H1 (cell line): ENCODE data around the gene LILRB4. TPM values are rescaled to one million over a fixed set of nuclear protein-coding genes. Genes with fewer than 3 reads are reported as not detected.

Experiments
- CTCF ChIA-PET: fragments of 300-600 bp; sonication (Branson Sonifier 250); formaldehyde crosslinking; loops from one replicate; lab custom pipeline; 2021; ENCODE audit not compliant: partially characterized antibody; lab: Charles Lee
- POLR2A ChIA-PET: fragments of 300-600 bp; sonication (Branson Sonifier 250); formaldehyde crosslinking; loops from one replicate; lab custom pipeline; 2021; ENCODE audit warnings: inconsistent platforms; ENCODE audit not compliant: partially characterized antibody; lab: Charles Lee
- DNase-seq, 2 experiments: peaks; one replicate each; pipeline versions ENCODE4 v3.0.0 to v3.0.0-alpha.2; 2010 to 2022; ENCODE audit warnings: low spot score in 2 of 2, low read depth in 1 of 2, mixed read lengths in 1 of 2
- FAIRE-seq: peaks from 2 replicates; lab custom pipeline; 2011; peaks lifted over from hg19 to GRCh38; lab: Jason Lieb, UNC
- H2AFZ ChIP-seq: 2 replicates; pipeline ENCODE4 v1.8.1; 2012; ENCODE audit warnings: low read length, inconsistent platforms
- H2AK5ac ChIP-seq: 2 replicates; pipeline ENCODE4 v1.6.1; 2013; ENCODE audit warnings: low read depth, low read length
- H2BK120ac ChIP-seq: replicated peaks from 2 replicates; pipeline ENCODE3; 2013; ENCODE audit warnings: low read depth, low read length, inconsistent platforms
- H2BK12ac ChIP-seq: 2 replicates; pipeline ENCODE4 v1.6.1; 2013; ENCODE audit warnings: low read depth, low read length
- H2BK15ac ChIP-seq: 2 replicates; pipeline ENCODE4 v1.6.1; 2013; ENCODE audit warnings: low read length
- H2BK20ac ChIP-seq: 2 replicates; pipeline ENCODE4 v1.6.1; 2013; ENCODE audit warnings: low read length
- H2BK5ac ChIP-seq: 2 replicates; pipeline ENCODE4 v1.6.1; 2013; ENCODE audit warnings: low read depth, low read length
- H3K14ac ChIP-seq: 2 replicates; pipeline ENCODE4 v1.6.1; 2013; ENCODE audit warnings: inconsistent platforms; ENCODE audit not compliant: insufficient read length
- H3K18ac ChIP-seq: 2 replicates; pipeline ENCODE4 v1.6.1; 2013; ENCODE audit warnings: low read length; ENCODE audit errors: extremely low read depth
- H3K23ac ChIP-seq: 2 replicates; pipeline ENCODE4 v1.6.1; 2013; ENCODE audit warnings: inconsistent platforms; ENCODE audit not compliant: insufficient read length
- H3K23me2 ChIP-seq: 2 replicates; pipeline ENCODE4 v1.6.1; 2013; ENCODE audit warnings: low read depth, low read length
- H3K27ac ChIP-seq: 2 replicates; pipeline ENCODE4 v1.6.1; 2011; ENCODE audit warnings: low read depth, low read length, inconsistent platforms
- H3K27me3 ChIP-seq, 4 experiments: replicated peaks in 1 of 4; 1 replicate in 1 of 4; 2 replicates in 3 of 4; pipeline versions ENCODE4 v1.6.1 to v1.8.1; 2011 to 2013; ENCODE audit warnings: low read length in 3 of 4, mild to moderate bottlenecking in 3 of 4, inconsistent platforms in 2 of 4, mixed read lengths in 2 of 4, moderate library complexity in 1 of 4; ENCODE audit not compliant: control insufficient read depth in 3 of 4, insufficient read depth in 3 of 4; ENCODE audit errors: extremely low read depth in 1 of 4
- H3K36me3 ChIP-seq, 4 experiments: 2 replicates each; pipeline versions ENCODE4 v1.6.1 to v1.8.1; 2011 to 2013; ENCODE audit warnings: mild to moderate bottlenecking in 4 of 4, low read length in 3 of 4, moderate library complexity in 2 of 4, control low read depth in 1 of 4, inconsistent platforms in 1 of 4; ENCODE audit not compliant: insufficient read depth in 4 of 4, control insufficient read depth in 2 of 4
- H3K4ac ChIP-seq: replicated peaks from 2 replicates; pipeline ENCODE3; 2013; ENCODE audit warnings: low read length, low read depth, mixed read lengths, inconsistent platforms; ENCODE audit not compliant: insufficient read length
- H3K4me1 ChIP-seq, 4 experiments: replicated peaks in 1 of 4; 1 replicate in 1 of 4; 2 replicates in 3 of 4; pipeline versions ENCODE4 v1.6.1 to v1.8.1; 2011 to 2013; ENCODE audit warnings: low read length in 3 of 4, inconsistent platforms in 2 of 4, mixed read lengths in 1 of 4; ENCODE audit not compliant: insufficient read depth in 4 of 4, control insufficient read depth in 3 of 4
- H3K4me2 ChIP-seq, 2 experiments: 2 replicates each; pipeline versions ENCODE4 v1.6.1 to v1.8.1; 2011 to 2013; ENCODE audit warnings: low read depth in 2 of 2, low read length in 2 of 2, control low read depth in 1 of 2, inconsistent platforms in 1 of 2, mild to moderate bottlenecking in 1 of 2; ENCODE audit not compliant: insufficient read depth in 1 of 2
- H3K4me3 ChIP-seq, 4 experiments: fragments of 200-600, 300-600 bp in 1 of 4; sonication (generic), shearing (Covaris generic), sonication (Bioruptor Twin) in 1 of 4; 2 replicates each; pipeline versions ENCODE4 v1.5.1 to v1.8.1; 2011 to 2016; ENCODE audit warnings: low read length in 4 of 4, low read depth in 3 of 4, control low read depth in 2 of 4, inconsistent platforms in 2 of 4, mild to moderate bottlenecking in 2 of 4, mixed read lengths in 1 of 4, moderate library complexity in 1 of 4; ENCODE audit not compliant: insufficient read depth in 2 of 4; ENCODE audit errors: extremely low read depth in 1 of 4
- H3K56ac ChIP-seq: replicated peaks from 2 replicates; pipeline ENCODE3; 2013; ENCODE audit warnings: low read depth, mild to moderate bottlenecking, mixed read lengths, low read length, inconsistent platforms; ENCODE audit not compliant: insufficient read length
- H3K79me1 ChIP-seq: 2 replicates; pipeline ENCODE4 v1.6.1; 2013; ENCODE audit warnings: low read depth, low read length, control low read depth
- H3K79me2 ChIP-seq, 2 experiments: 2 replicates each; pipeline versions ENCODE4 v1.6.1 to v1.8.1; 2012 to 2013; ENCODE audit warnings: low read length in 2 of 2, mild to moderate bottlenecking in 2 of 2, inconsistent platforms in 1 of 2; ENCODE audit not compliant: insufficient read depth in 2 of 2, control insufficient read depth in 1 of 2
- H3K9ac ChIP-seq, 4 experiments: replicated peaks in 1 of 4; 1 replicate in 1 of 4; 2 replicates in 3 of 4; pipeline versions ENCODE4 v1.6.1 to v1.8.1; 2011 to 2013; ENCODE audit warnings: low read depth in 3 of 4, low read length in 3 of 4, control low read depth in 2 of 4, mild to moderate bottlenecking in 2 of 4, moderate library complexity in 2 of 4, inconsistent platforms in 1 of 4; ENCODE audit errors: extremely low read depth in 1 of 4
- H3K9me3 ChIP-seq, 2 experiments: 2 replicates each; pipeline versions ENCODE4 v1.6.1 to v1.8.1; 2012 to 2013; ENCODE audit warnings: mild to moderate bottlenecking in 2 of 2, moderate library complexity in 2 of 2, control low read depth in 1 of 2, inconsistent platforms in 1 of 2, low read depth in 1 of 2, low read length in 1 of 2, mixed read lengths in 1 of 2; ENCODE audit not compliant: insufficient read depth in 2 of 2
- H4K20me1 ChIP-seq, 2 experiments: replicated peaks in 1 of 2; 2 replicates each; pipeline versions ENCODE3 to v1.8.1; 2011 to 2013; ENCODE audit warnings: inconsistent platforms in 2 of 2, low read length in 2 of 2, mild to moderate bottlenecking in 1 of 2; ENCODE audit not compliant: insufficient read depth in 2 of 2, control insufficient read depth in 1 of 2
- H4K5ac ChIP-seq: 2 replicates; pipeline ENCODE4 v1.6.1; 2013; ENCODE audit warnings: low read length, low read depth, mixed read lengths, inconsistent platforms; ENCODE audit not compliant: insufficient read length
- H4K8ac ChIP-seq: 2 replicates; pipeline ENCODE4 v1.8.0; 2013; ENCODE audit warnings: mild to moderate bottlenecking, moderate library complexity, low read length, inconsistent platforms; ENCODE audit not compliant: insufficient read depth; ENCODE audit errors: extremely low read depth
- H4K91ac ChIP-seq: replicated peaks from 2 replicates; pipeline ENCODE3; 2013; ENCODE audit warnings: low read length, mixed read lengths, inconsistent platforms; ENCODE audit not compliant: insufficient read length
- CBX5 ChIP-seq: fragments of 300-800, 300-1000 bp; sonication (generic); IDR thresholded peaks from 2 replicates; pipeline ENCODE4 v1.7.1; 2016; ENCODE audit warnings: antibody characterized with exemption, low read length, low read depth
- CHD1 ChIP-seq: IDR thresholded peaks from 2 replicates; pipeline ENCODE4 v1.6.1; 2012; ENCODE audit warnings: low read depth, low read length, improper control_type of control experiment
- CTCF ChIP-seq, 3 experiments: IDR thresholded peaks; 1 replicate in 2 of 3; 2 replicates in 1 of 3; pipeline versions ENCODE4 v1.5.1 to v1.6.1; 2011; ENCODE audit warnings: low read length in 3 of 3, mild to moderate bottlenecking in 3 of 3, inconsistent platforms in 2 of 3, low read depth in 1 of 3, moderate library complexity in 1 of 3; ENCODE audit not compliant: insufficient read depth in 1 of 3; ENCODE audit errors: control extremely low read depth in 1 of 3
- FOSL1 ChIP-seq: IDR thresholded peaks from 2 replicates; pipeline ENCODE4 v1.6.1; 2011; ENCODE audit warnings: mild to moderate bottlenecking, low read depth, low read length, moderate library complexity; ENCODE audit not compliant: insufficient read depth
- HDAC6 ChIP-seq: IDR thresholded peaks from one replicate; pipeline ENCODE4 v1.7.1; 2012; ENCODE audit warnings: low read depth, mild to moderate bottlenecking, inconsistent platforms, low read length, moderate library complexity
- JUN ChIP-seq: IDR thresholded peaks from 2 replicates; pipeline ENCODE4 v1.6.1; 2011; ENCODE audit warnings: low read depth, mild to moderate bottlenecking, improper control_type of control experiment, low read length
- JUND ChIP-seq: IDR thresholded peaks from 2 replicates; pipeline ENCODE4 v1.6.1; 2011; ENCODE audit warnings: mild to moderate bottlenecking, improper control_type of control experiment, low read length
- SAP30 ChIP-seq: fragments of 300-600 bp; sonication (generic); IDR thresholded peaks from 2 replicates; pipeline ENCODE4 v1.7.1; 2012; ENCODE audit warnings: low read length, moderate library complexity, mild to moderate bottlenecking, inconsistent platforms; ENCODE audit not compliant: insufficient read depth, insufficient replicate concordance
- YY1 ChIP-seq: IDR thresholded peaks from 2 replicates; pipeline ENCODE4 v1.6.1; 2011; ENCODE audit warnings: low read depth, mild to moderate bottlenecking, low read length
- WGBS, 2 experiments: shearing (Covaris generic) in 1 of 2; methylation state at CpG; one replicate each; pipeline versions ENCODE4 v1.1.6 to v1.1.7; 2013 to 2015; ENCODE audit warnings: low lambda C conversion rate in 2 of 2, mixed read lengths in 2 of 2, inconsistent platforms in 1 of 2, low coverage in 1 of 2, missing lambda C conversion rate in 1 of 2; ENCODE audit not compliant: insufficient replicate concordance in 2 of 2, insufficient coverage in 1 of 2, insufficient read length in 1 of 2; ENCODE audit errors: extremely low coverage in 1 of 2, missing lambda C conversion rate in 1 of 2; 5-methylcytosine and 5-hydroxymethylcytosine counted together
- polyA plus RNA-seq, 7 experiments: library from polyadenylated mRNA; depleted of rRNA in 3 of 7; stranded (reverse) in 5 of 7; unstranded in 2 of 7; fragments of >200 nt in 5 of 7; fragments of 200-250 nt in 2 of 7; gene quantifications; 1 replicate in 5 of 7; 2 replicates in 1 of 7; 4 replicates in 1 of 7; pipeline versions ENCODE4 v1.2.1 to v1.2.3, GENCODE V29; 2011 to 2013; ENCODE audit warnings: missing spikeins in 2 of 7, mixed read lengths in 2 of 7
- total RNA-seq: library from RNA; stranded (reverse); fragmentation: NEBNext Ultra II Directional; extraction: Animal tissue kit (Norgen Biotek cat#: 25700); gene quantifications from 2 replicates; pipeline ENCODE4 v1.2.1, GENCODE V29; 2021
- TF ChIP-seq, protein P1 (sequence below): IDR thresholded peaks from 2 replicates; pipeline ENCODE4 v1.6.1; 2012; ENCODE audit warnings: inconsistent platforms

Gene LILRB4
- total and polyA plus RNA-seq, 2 of the 8 experiments (the other 6 are each of a cell fraction or from before 2014, with no cell fraction given) = not detected

DNA sequence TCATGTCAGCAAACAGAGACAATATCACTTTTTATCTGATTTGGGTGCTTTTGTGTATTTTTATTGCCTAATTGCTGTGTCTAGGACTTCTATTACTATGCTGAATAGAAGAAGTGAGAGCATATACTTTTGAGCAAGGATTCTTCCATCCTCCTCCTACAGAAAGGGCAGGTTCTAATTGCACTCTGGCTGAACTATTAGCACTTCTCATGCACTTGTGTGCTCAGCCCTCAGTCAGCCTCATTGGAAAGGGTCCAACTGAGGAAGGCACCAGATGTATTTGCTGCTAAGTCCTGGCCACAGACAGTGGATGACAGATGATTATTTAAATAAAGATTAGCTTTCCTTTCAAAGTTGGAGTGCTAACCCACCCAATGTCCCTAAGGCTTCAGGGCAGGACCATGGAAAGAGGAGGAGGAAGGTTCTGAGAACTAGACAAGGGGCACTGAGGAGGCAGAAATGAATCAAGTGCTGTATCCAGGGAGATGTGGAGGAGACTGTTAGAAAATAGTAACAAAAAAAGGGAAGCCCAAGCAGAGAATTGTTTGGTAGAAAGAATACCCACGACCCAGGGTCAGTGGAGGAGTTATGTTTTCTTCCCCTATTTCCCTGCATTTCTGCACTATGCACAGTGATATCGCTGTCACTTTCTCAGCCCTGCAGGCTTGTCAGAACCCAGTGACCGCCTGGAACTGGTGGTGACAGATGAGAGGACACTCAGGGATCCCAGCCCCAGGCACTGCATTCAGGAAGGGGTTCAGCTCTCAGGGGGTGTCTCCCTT is 8.0 kb downstream of the LILRB4 start:
- H3K18ac ChIP-seq = no peak overlapping the region
- H4K20me1 ChIP-seq = no peaks in the 10 kb centered on the region
- no peak overlapping the region for H3K14ac ChIP-seq
- no peak overlapping the region for H2BK12ac ChIP-seq
- ChIA-PET CTCF (interaction anchor here (0.6 to 1.0 kb wide), 2 partner anchors 10 to 186 kb away, joined by 3 read pairs; no protein-coding TSS in a partner anchor), POLR2A (no interaction called here)
- H4K91ac ChIP-seq = no peak overlapping the region
- H2AK5ac ChIP-seq = no peak overlapping the region
- no peaks in the 10 kb centered on the region for H3K79me2 ChIP-seq
- H3K79me1 ChIP-seq = no peaks in the 10 kb centered on the region
- 47% methylated on average over 3 of the region's 3 CpGs; no CpG with 5 or more reads in 1 of the 2 experiments for WGBS, 2 experiments
- H3K56ac ChIP-seq = no peak overlapping the region
- no peak overlapping the region for H3K9ac ChIP-seq
- H3K27ac ChIP-seq = no peak overlapping the region
- no peak overlapping the region for H2BK5ac ChIP-seq
- H2BK20ac ChIP-seq = no peak overlapping the region
- no peaks in the 10 kb centered on the region for H3K36me3 ChIP-seq
- peaks cover 48 to 59% of the 10 kb centered on the region in 2 experiments for H3K9me3 ChIP-seq
- no peak overlapping the region for H3K23ac ChIP-seq
- no peak overlapping the region for H3K4me3 ChIP-seq
- H3K27me3 ChIP-seq = no peaks in the 10 kb centered on the region
- FAIRE-seq = no peak
- H3K4ac ChIP-seq = no peak overlapping the region
- H3K4me2 ChIP-seq = no peak overlapping the region
- no peak overlapping the region for H2AFZ ChIP-seq
- H3K4me1 ChIP-seq = no peaks in the 10 kb centered on the region
- no peak overlapping the region for H2BK15ac ChIP-seq
- H2BK120ac ChIP-seq = no peak overlapping the region
- H4K8ac ChIP-seq = no peak overlapping the region
- H4K5ac ChIP-seq = no peak overlapping the region
- DNase-seq = no peak
- H3K23me2 ChIP-seq = no peaks in the 10 kb centered on the region
- TF ChIP-seq, protein P1, sequence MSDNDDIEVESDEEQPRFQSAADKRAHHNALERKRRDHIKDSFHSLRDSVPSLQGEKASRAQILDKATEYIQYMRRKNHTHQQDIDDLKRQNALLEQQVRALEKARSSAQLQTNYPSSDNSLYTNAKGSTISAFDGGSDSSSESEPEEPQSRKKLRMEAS = no peak
- TF ChIP-seq YY1 (no peak), JUN (no peak), FOSL1 (no peak), JUND (no peak), SAP30 (no peak), CHD1 (no peak), HDAC6 (no peak), CTCF (IDR thresholded peaks at IDR 0.05; ENCODE audit: control extremely low read depth in 1 of 3, insufficient read depth in 1 of 3, low read depth in 1 of 3, low read length in 3 of 3) (no peak), CBX5 (no peak)
